ENCODE data around the gene CMTM8. TPM values are rescaled to one million over a fixed set of nuclear protein-coding genes. Genes with fewer than 3 reads are reported as not detected.
A peak's percentile ranks its signal among the peaks of the same experiment; 100 is the strongest.

CMTM8 gene
- total RNA-seq, 1 experiment from 2014 or later = 9.0 TPM

- Mint-ChIP-seq H3K4me3 (no peak overlapping the region), H3K4me1 (peaks cover 7% of the 10 kb centered on the region), H3K36me3 (no peaks in the 10 kb centered on the region), H3K27ac (no peak overlapping the region), H3K27me3 (ENCODE audit: low read depth) (no peaks in the 10 kb centered on the region; the same call in 1 of the 2 replicates), H3K9me3 (no peaks in the 10 kb centered on the region)
- DNase-seq (ENCODE audit: low spot score) (no peak), ATAC-seq (peak; percentile 59)
- TF ChIP-seq ZNF219 (CRISPR knock-in tag; IDR thresholded peaks at IDR 0.05; ENCODE audit: borderline replicate concordance) (no peak), TCF7 (CRISPR knock-in tag; IDR thresholded peaks at IDR 0.05; ENCODE audit: low read depth) (no peak), ZNF512 (CRISPR knock-in tag; IDR thresholded peaks at IDR 0.05; ENCODE audit: borderline replicate concordance) (no peak), E2F1 (CRISPR knock-in tag; IDR thresholded peaks at IDR 0.05) (no peak), FOXJ3 (CRISPR knock-in tag; IDR thresholded peaks at IDR 0.05; ENCODE audit: borderline replicate concordance) (no peak), ERG (CRISPR knock-in tag; IDR thresholded peaks at IDR 0.05) (no peak), RORB (CRISPR knock-in tag; IDR thresholded peaks at IDR 0.05) (no peak), ZNF232 (CRISPR knock-in tag; IDR thresholded peaks at IDR 0.05) (no peak), ZNF423 (CRISPR knock-in tag; IDR thresholded peaks at IDR 0.05) (no peak), ATF3 (CRISPR knock-in tag; conservative IDR thresholded peaks at IDR 0.05) (no peak), PREB (CRISPR knock-in tag; IDR thresholded peaks at IDR 0.05; ENCODE audit: borderline replicate concordance) (no peak), USF2 (CRISPR knock-in tag; IDR thresholded peaks at IDR 0.05) (no peak), NFATC4 (CRISPR knock-in tag; IDR thresholded peaks at IDR 0.05) (no peak), CREM (CRISPR knock-in tag; IDR thresholded peaks at IDR 0.05) (no peak), FOXP4 (CRISPR knock-in tag; IDR thresholded peaks at IDR 0.05) (no peak), ZNF532 (CRISPR knock-in tag; IDR thresholded peaks at IDR 0.05; ENCODE audit: borderline replicate concordance) (no peak), ZNF121 (CRISPR knock-in tag; IDR thresholded peaks at IDR 0.05) (no peak), MLX (CRISPR knock-in tag; IDR thresholded peaks at IDR 0.05) (no peak), ELF4 (CRISPR knock-in tag; IDR thresholded peaks at IDR 0.05; ENCODE audit: low read depth) (no peak)
- ChIA-PET POLR2A (no interaction called here), CTCF (interaction anchor here (1.4 kb wide), 1 partner anchor 10 kb away, joined by 5 read pairs; no protein-coding TSS in a partner anchor)
Observed at GRCh38 chr3:32384938-32385337, 146.5 kb downstream of the CMTM8 start.
